Cardiac muscle cell (in vitro differentiated cells and primary cell): ENCODE data around the gene IPO11. TPM values are rescaled to one million over a fixed set of nuclear protein-coding genes. Genes with fewer than 3 reads are reported as not detected.

Experiments
- DNase-seq, 2 donors: peaks; one replicate each; pipeline versions ENCODE4 v3.0.0 to v3.0.0-alpha.2; 2010 to 2017; ENCODE audit warnings: low read depth in 1 of 2, low spot score in 1 of 2
- H3K27ac ChIP-seq: fragments of 200-600 bp; sonication (generic); 2 replicates; pipeline ENCODE4 v1.5.1; 2016
- H3K27me3 ChIP-seq: fragments of 200-600 bp; sonication (generic); 2 replicates; pipeline ENCODE4 v1.6.0; 2016; ENCODE audit warnings: control low read depth
- H3K36me3 ChIP-seq: fragments of 200-600 bp; sonication (generic); 2 replicates; pipeline ENCODE4 v1.5.1; 2016; ENCODE audit warnings: control low read depth
- H3K4me1 ChIP-seq: fragments of 200-600 bp; sonication (generic); 2 replicates; pipeline ENCODE4 v1.8.1; 2017; ENCODE audit warnings: low read depth, mild to moderate bottlenecking, mixed run types
- H3K4me3 ChIP-seq: fragments of 200-600 bp; sonication (generic); 2 replicates; pipeline ENCODE4 v1.5.1; 2016; ENCODE audit warnings: mild to moderate bottlenecking
- H3K9me3 ChIP-seq: fragments of 200-600 bp; sonication (generic); 2 replicates; pipeline ENCODE4 v1.5.1; 2017; ENCODE audit warnings: low read depth, mild to moderate bottlenecking, control low read depth
- polyA plus RNA-seq: library from polyadenylated mRNA; unstranded; fragments of >200 nt; fragmentation: Nextera tagmentation; extraction: Ambion mirVana; gene quantifications from 2 replicates; pipeline ENCODE4 v1.2.1, GENCODE V29; 2016
- total RNA-seq: library from RNA; depleted of rRNA; stranded (reverse); fragments of >200 nt; gene quantifications from 2 replicates; pipeline ENCODE4 v1.2.3, GENCODE V29; 2016
- TF ChIP-seq, protein P1 (sequence below): IDR thresholded peaks from 2 replicates; pipeline ENCODE4 v1.5.1; 2012; ENCODE audit warnings: low read depth, mild to moderate bottlenecking, low read length

IPO11 gene
- total and polyA plus RNA-seq, 2 experiments from 2014 or later, result 11.6 to 17.9 TPM

DNA sequence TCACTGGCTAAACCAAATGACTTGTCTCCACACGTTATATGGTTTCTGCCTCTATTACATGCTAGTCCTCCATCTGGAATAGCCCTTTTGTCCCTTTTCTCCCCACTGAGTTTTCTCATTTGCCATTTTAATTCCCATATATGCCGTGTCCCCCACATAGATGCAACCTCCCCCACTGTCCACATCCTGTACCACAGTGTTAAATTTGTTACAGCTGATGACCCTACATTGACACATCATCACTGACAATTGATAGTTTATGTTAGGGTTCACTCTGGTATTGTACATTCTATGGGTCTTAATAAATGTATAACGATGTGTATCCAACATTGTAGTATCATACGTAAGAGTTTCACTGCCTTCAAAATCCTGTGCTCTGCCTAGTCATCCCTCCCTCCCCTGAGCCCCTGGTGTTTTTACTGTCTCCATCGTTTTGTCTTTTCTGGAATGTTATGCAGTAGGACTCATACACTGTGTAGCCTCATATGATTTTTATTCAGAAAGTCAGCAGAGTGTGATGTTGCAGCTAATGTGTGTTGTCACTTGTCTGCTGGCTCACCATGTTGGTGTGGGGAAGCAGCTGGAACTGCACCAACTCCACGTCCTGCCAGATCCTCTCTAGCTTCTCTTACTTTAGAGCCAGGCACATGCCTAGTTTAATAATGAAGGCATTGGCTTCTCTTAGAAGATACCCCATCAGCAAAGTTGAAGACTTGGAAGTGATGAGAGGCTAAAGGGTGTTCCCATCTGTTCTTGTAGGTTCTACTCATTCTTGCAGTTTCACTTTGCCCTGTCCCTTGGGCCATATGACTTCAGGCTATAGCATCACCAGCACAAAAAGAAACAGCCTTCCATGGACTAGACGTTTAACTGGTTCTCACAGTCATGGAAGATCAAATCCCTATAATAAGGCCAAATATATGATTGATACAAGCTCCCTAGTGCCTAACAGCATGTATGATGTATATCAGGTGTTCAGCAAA, 196.3 kb downstream of the IPO11 start:
- H3K36me3 ChIP-seq, result no peaks in the 10 kb centered on the region
- TF ChIP-seq, protein P1, sequence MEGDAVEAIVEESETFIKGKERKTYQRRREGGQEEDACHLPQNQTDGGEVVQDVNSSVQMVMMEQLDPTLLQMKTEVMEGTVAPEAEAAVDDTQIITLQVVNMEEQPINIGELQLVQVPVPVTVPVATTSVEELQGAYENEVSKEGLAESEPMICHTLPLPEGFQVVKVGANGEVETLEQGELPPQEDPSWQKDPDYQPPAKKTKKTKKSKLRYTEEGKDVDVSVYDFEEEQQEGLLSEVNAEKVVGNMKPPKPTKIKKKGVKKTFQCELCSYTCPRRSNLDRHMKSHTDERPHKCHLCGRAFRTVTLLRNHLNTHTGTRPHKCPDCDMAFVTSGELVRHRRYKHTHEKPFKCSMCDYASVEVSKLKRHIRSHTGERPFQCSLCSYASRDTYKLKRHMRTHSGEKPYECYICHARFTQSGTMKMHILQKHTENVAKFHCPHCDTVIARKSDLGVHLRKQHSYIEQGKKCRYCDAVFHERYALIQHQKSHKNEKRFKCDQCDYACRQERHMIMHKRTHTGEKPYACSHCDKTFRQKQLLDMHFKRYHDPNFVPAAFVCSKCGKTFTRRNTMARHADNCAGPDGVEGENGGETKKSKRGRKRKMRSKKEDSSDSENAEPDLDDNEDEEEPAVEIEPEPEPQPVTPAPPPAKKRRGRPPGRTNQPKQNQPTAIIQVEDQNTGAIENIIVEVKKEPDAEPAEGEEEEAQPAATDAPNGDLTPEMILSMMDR, result no peak
- H3K27ac ChIP-seq, result no peak overlapping the region
- H3K27me3 ChIP-seq, result no peaks in the 10 kb centered on the region
- H3K9me3 ChIP-seq, result no peaks in the 10 kb centered on the region
- no peak overlapping the region for H3K4me3 ChIP-seq
- peak in 1 of 2 donors; percentile 18 for DNase-seq
- no peaks in the 10 kb centered on the region for H3K4me1 ChIP-seq

DNA sequence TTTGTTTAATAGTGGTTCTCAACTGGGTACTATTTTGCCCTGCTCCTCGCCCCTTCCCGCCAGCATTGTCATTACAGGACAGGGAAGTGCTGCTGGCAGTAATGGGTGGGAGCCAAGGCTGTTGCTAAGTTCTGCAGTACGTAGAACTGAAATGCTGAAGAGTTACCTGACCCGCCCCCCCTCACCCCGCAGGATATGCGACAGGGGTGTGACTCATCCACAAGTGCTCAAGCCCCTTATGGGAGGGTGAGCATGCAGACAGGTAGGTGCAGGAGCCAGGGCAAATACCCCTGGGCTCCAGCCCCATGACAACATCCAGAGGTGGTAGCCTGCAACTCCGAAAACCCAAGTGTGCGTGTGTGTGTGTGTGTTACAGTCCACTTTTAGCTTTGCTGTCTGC, 201.8 kb downstream of the IPO11 start:
- Histone ChIP-seq H3K27ac (no peak overlapping the region), H3K27me3 (no peaks in the 10 kb centered on the region), H3K36me3 (no peaks in the 10 kb centered on the region), H3K4me1 (no peaks in the 10 kb centered on the region), H3K4me3 (no peak overlapping the region), H3K9me3 (no peaks in the 10 kb centered on the region)
- DNase-seq, result no peak
- TF ChIP-seq, protein P1, result no peak

DNA sequence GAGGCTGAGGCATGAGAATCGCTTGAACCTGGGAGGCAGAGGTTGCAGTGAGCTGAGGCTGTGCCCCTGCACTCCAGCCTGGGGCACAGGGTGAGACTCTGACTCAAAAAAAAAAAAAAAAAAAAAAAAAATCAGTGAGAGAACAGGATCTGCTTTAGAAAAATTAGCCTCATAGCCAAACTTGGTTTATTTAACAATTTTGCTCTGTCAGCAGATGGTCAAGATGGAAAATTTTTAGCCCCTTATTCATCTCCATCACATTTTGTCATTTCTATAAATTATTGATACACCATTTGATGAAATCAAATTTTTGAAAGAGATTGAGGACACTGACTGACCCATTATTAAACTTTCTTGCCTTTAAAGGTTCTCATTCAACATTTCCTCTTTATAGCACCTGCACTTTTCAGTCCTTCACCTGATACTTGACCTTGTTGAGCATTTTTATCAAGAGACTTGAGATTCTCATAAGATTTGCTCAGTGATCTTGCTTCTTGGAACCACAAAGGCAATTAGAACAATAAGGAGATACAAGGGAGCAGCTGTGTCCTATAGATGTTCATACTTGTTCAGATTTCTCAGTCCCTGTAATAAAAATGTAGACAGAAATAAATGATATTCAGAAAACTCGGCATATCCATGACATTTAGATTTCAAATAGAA, 204.2 kb downstream of the IPO11 start:
- Histone ChIP-seq H3K9me3 (no peaks in the 10 kb centered on the region), H3K27ac (no peak overlapping the region), H3K36me3 (no peaks in the 10 kb centered on the region), H3K4me3 (no peak overlapping the region), H3K4me1 (no peaks in the 10 kb centered on the region), H3K27me3 (no peaks in the 10 kb centered on the region)
- no peak for DNase-seq
- TF ChIP-seq, protein P1, result no peak

DNA sequence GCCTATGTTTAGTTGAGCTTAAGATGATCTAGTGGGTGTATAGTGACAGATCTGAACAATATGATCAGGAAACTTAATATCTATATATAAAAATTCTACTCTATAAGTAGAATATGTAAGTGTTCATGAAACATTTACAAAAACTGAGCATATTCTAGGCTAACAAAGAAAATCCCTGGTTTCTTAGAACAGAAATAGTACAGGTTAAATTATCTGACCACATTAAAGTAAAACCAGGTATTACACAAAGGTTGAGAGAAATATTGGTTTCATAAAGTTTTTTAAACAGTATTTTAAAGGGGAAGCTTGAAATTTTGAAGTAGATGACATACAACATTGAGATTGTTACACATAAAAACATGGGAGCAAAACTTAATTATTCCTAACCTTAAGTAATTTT, 205.4 kb downstream of the IPO11 start:
- Histone ChIP-seq H3K4me1 (no peaks in the 10 kb centered on the region), H3K27me3 (no peaks in the 10 kb centered on the region), H3K4me3 (no peak overlapping the region), H3K9me3 (no peaks in the 10 kb centered on the region), H3K27ac (no peak overlapping the region), H3K36me3 (no peaks in the 10 kb centered on the region)
- no peak for DNase-seq
- TF ChIP-seq, protein P1, result no peak

DNA sequence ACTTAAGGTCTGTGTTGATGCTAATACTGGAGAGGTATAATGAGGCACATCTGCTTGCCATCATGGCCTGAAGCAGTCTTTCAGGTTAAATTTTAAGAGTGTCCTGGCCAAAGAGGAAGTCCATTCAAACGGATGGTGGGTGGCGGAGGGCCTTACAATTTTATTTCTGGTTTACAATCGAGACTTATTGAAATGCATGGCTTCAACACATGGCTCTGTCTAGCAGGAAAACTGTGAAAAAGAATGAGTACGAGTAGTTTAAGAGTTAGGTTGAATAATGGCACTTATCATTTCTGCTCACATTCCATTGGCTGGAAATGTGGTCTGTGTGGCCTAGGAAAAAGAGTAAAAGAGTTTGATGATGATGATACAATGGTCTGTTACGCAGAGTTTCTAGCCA, 208.2 kb downstream of the IPO11 start:
- Histone ChIP-seq H3K4me3 (no peak overlapping the region), H3K27ac (no peak overlapping the region)

More for the DNA sequence above, 208.2 kb downstream of the IPO11 start:
- DNase-seq, result no peak
- Histone ChIP-seq H3K27me3 (no peaks in the 10 kb centered on the region), H3K9me3 (no peaks in the 10 kb centered on the region), H3K36me3 (no peaks in the 10 kb centered on the region), H3K4me1 (peaks cover 7% of the 10 kb centered on the region)
- TF ChIP-seq, protein P1, result no peak
